A673 (cell line): ENCODE data around the gene LINGO1. TPM values are rescaled to one million over a fixed set of nuclear protein-coding genes. Genes with fewer than 3 reads are reported as not detected.

ENCODE experiments used
- BruUV-seq: library from RNA; stranded (reverse); fragments of 400-500 nt; replicated peaks from 2 replicates; lab custom pipeline; 2021; lab: Mats Ljungman, UMichigan
- CTCF ChIA-PET: fragments of 300-600 bp; sonication (Branson Sonifier 250); formaldehyde crosslinking; loops from one replicate; lab custom pipeline; 2022; ENCODE audit warnings: antibody characterized with exemption; lab: Charles Lee
- POLR2A ChIA-PET: fragments of 300-600 bp; sonication (Branson Sonifier 250); formaldehyde crosslinking; loops from one replicate; lab custom pipeline; 2022; ENCODE audit warnings: antibody characterized with exemption; ENCODE audit not compliant: low non-redundant PET; lab: Charles Lee
- DNase-seq: peaks from one replicate; pipeline ENCODE4 v3.0.0-alpha.2; 2015; ENCODE audit warnings: low spot score
- H3K27ac ChIP-seq: fragments of 200-600 bp; sonication (generic); 2 replicates; pipeline ENCODE4 v1.5.1; 2016; ENCODE audit warnings: mixed run types, low read depth, mild to moderate bottlenecking, mixed read lengths, antibody characterized with exemption, low read length; ENCODE audit not compliant: poor library complexity, severe bottlenecking
- H3K27me3 ChIP-seq: fragments of 200-600 bp; sonication (generic); replicated peaks from 2 replicates; pipeline ENCODE4 v1.6.1; 2017; ENCODE audit warnings: mixed run types, low read depth, mild to moderate bottlenecking, mixed read lengths, antibody characterized with exemption, low read length; ENCODE audit not compliant: insufficient read depth, poor library complexity
- H3K36me3 ChIP-seq: fragments of 200-600 bp; sonication (generic); 2 replicates; pipeline ENCODE4 v1.6.1; 2016; ENCODE audit warnings: mixed run types, mild to moderate bottlenecking, mixed read lengths, antibody characterized with exemption, low read length; ENCODE audit not compliant: insufficient read depth, poor library complexity, severe bottlenecking
- H3K4me1 ChIP-seq: fragments of 200-600 bp; sonication (generic); 2 replicates; pipeline ENCODE4 v1.6.1; 2017; ENCODE audit warnings: mixed run types, mild to moderate bottlenecking, mixed read lengths, antibody characterized with exemption, low read length; ENCODE audit not compliant: insufficient read depth, poor library complexity, severe bottlenecking
- H3K4me3 ChIP-seq: fragments of 200-600 bp; sonication (generic); 2 replicates; pipeline ENCODE4 v1.5.1; 2016; ENCODE audit warnings: low read depth, mixed run types, mild to moderate bottlenecking, mixed read lengths, low read length; ENCODE audit not compliant: poor library complexity, severe bottlenecking
- H3K9me3 ChIP-seq: fragments of 200-600 bp; sonication (generic); 2 replicates; pipeline ENCODE4 v1.6.1; 2016; ENCODE audit warnings: mixed run types, low read depth, mild to moderate bottlenecking, mixed read lengths, antibody characterized with exemption, low read length; ENCODE audit not compliant: poor library complexity, severe bottlenecking
- EZH2 ChIP-seq: fragments of 200-600 bp; sonication (generic); IDR thresholded peaks from 2 replicates; pipeline ENCODE4 v1.6.1; 2017; ENCODE audit warnings: borderline replicate concordance, low read depth, mild to moderate bottlenecking, mixed read lengths, antibody characterized with exemption, low read length; ENCODE audit not compliant: poor library complexity, severe bottlenecking
- intact Hi-C: fragments of 100-400 bp; cut with micrococcal nuclease; formaldehyde crosslinking; loops from one replicate; pipeline ENCODE4 v1.10.0; 2022; ENCODE audit not compliant: unreplicated experiment
- total RNA-seq: library from RNA; stranded (reverse); gene quantifications from 2 replicates; pipeline ENCODE4 v1.2.3, GENCODE V29; 2021
- TF ChIP-seq, protein P1 (sequence below): fragments of 300-800, 200-600 bp; sonication (generic); conservative IDR thresholded peaks from 2 replicates; pipeline ENCODE4 v1.5.1; 2017; ENCODE audit warnings: low read depth, mild to moderate bottlenecking, antibody characterized with exemption, low read length, moderate library complexity, mixed read lengths

LINGO1 gene
- total RNA-seq, 1 experiment from 2014 or later, result 93.7 TPM

DNA sequence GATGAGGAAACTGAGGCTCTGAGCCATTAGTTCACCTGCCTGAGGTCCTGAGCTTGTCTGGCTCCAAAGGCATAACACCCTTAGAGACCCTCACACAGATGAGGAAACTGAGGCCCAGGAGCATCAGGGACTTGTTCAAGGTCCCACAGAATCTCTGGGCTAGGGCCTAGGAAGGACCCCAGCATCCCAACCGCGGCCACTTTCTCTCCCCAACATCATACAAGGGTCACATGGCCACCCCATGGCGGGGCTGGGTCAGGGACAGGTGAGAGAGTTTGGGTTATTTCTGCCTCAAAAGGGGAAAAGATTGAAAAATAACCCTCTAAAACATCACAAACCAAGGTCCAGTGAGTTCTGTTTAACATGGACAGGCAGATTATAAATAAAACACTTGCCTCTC, 6.7 kb downstream of the LINGO1 start:
- H3K27ac ChIP-seq, result peak overlapping the region; percentile 33
- peaks cover 72% of the 10 kb centered on the region for H3K4me1 ChIP-seq
- intact Hi-C loops, result no loop called here
- BruUV-seq, result no TSS peak
- H3K4me3 ChIP-seq, result no peak overlapping the region
- no peaks in the 10 kb centered on the region for H3K36me3 ChIP-seq
- H3K27me3 ChIP-seq, result no peaks in the 10 kb centered on the region
- POLR2A ChIA-PET, result no interaction called here
- DNase-seq, result no peak
- CTCF ChIA-PET, result no interaction called here
- TF ChIP-seq, protein P1, sequence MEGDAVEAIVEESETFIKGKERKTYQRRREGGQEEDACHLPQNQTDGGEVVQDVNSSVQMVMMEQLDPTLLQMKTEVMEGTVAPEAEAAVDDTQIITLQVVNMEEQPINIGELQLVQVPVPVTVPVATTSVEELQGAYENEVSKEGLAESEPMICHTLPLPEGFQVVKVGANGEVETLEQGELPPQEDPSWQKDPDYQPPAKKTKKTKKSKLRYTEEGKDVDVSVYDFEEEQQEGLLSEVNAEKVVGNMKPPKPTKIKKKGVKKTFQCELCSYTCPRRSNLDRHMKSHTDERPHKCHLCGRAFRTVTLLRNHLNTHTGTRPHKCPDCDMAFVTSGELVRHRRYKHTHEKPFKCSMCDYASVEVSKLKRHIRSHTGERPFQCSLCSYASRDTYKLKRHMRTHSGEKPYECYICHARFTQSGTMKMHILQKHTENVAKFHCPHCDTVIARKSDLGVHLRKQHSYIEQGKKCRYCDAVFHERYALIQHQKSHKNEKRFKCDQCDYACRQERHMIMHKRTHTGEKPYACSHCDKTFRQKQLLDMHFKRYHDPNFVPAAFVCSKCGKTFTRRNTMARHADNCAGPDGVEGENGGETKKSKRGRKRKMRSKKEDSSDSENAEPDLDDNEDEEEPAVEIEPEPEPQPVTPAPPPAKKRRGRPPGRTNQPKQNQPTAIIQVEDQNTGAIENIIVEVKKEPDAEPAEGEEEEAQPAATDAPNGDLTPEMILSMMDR, result no peak
- TF ChIP-seq EZH2, result no peak
- no peaks in the 10 kb centered on the region for H3K9me3 ChIP-seq

GRCh38 chr15:77625376-77625775, 7.3 kb downstream of the LINGO1 start:
- peaks cover 66% of the 10 kb centered on the region for H3K4me1 ChIP-seq
- no TSS peak for BruUV-seq
- no peak for TF ChIP-seq EZH2
- TF ChIP-seq, protein P1, result no peak
- ChIA-PET CTCF (no interaction called here), POLR2A (no interaction called here)
- no peaks in the 10 kb centered on the region for H3K9me3 ChIP-seq
- no peaks in the 10 kb centered on the region for H3K36me3 ChIP-seq
- peak overlapping the region; percentile 49 for H3K27ac ChIP-seq
- intact Hi-C loops, result no loop called here
- H3K27me3 ChIP-seq, result no peaks in the 10 kb centered on the region
- H3K4me3 ChIP-seq, result no peak overlapping the region
- DNase-seq, result no peak

- H3K4me3 ChIP-seq, result no peak overlapping the region
- POLR2A ChIA-PET, result no interaction called here
- intact Hi-C loops, result no loop called here
- BruUV-seq, result no TSS peak
- peaks cover 61% of the 10 kb centered on the region for H3K4me1 ChIP-seq
- no peak for TF ChIP-seq EZH2
- TF ChIP-seq, protein P1, result no peak
- H3K27ac ChIP-seq, result peak overlapping the region; percentile 49
- no peaks in the 10 kb centered on the region for H3K9me3 ChIP-seq
- CTCF ChIA-PET, result no interaction called here
- DNase-seq, result peak; percentile 58
- H3K27me3 ChIP-seq, result no peaks in the 10 kb centered on the region
- H3K36me3 ChIP-seq, result no peaks in the 10 kb centered on the region
Measured at GRCh38 chr15:77624868-77625267, 7.8 kb downstream of the LINGO1 start.
